T-helper 17 cell (primary cell): Measurements from ENCODE around the gene HOXD4. TPM values are rescaled to one million over a fixed set of nuclear protein-coding genes. Genes with fewer than 3 reads are reported as not detected.

Experiments used
- ATAC-seq: fragments of 150-1000 bp; cut with Tn5 transposase; 2 replicates; pipeline ENCODE4 v1.10.0; 2021; ENCODE audit warnings: mild to moderate bottlenecking, moderate library complexity
- DNase-seq, 3 donors: peaks; one replicate each; pipeline versions ENCODE4 v3.0.0 to v3.0.0-alpha.2; 2020 to 2021
- H3K9me3 ChIP-seq: one replicate; pipeline ENCODE4 v1.7.0; 2013; ENCODE audit warnings: low read length, mild to moderate bottlenecking; ENCODE audit not compliant: control insufficient read depth, poor library complexity, severe bottlenecking
- H3K27ac Mint-ChIP-seq: one replicate; pipeline ENCODE4 v1.8.0; 2022; ENCODE audit warnings: mild to moderate bottlenecking, moderate library complexity, mixed read lengths
- H3K27me3 Mint-ChIP-seq: one replicate; pipeline ENCODE4 v1.8.0; 2022; ENCODE audit warnings: mixed read lengths
- H3K36me3 Mint-ChIP-seq: one replicate; pipeline ENCODE4 v1.8.0; 2022; ENCODE audit warnings: low read depth, mixed read lengths
- H3K4me1 Mint-ChIP-seq: one replicate; pipeline ENCODE4 v1.8.0; 2022; ENCODE audit warnings: mild to moderate bottlenecking, mixed read lengths
- H3K4me3 Mint-ChIP-seq: one replicate; pipeline ENCODE4 v1.8.0; 2022; ENCODE audit warnings: mild to moderate bottlenecking, moderate library complexity, mixed read lengths
- total RNA-seq, 4 donors: library from RNA in 2 of 4; stranded (reverse) in 2 of 4; gene quantifications; one replicate each; pipeline ENCODE4 v1.2.3 and lab custom pipeline; 2022 to 2026

The HOXD4 gene
- not detected for total RNA-seq
- 0 reads per million in 2 donors for total RNA-seq (lab: John Stamatoyannopoulos, UW)

- Mint-ChIP-seq H3K4me3 (no peak within 1 kb of the TSS), H3K27ac (no peak within 1 kb of the TSS), H3K36me3 (no peaks in the 10 kb centered on the region), H3K27me3 (peaks cover 94% of the 10 kb centered on the region), H3K4me1 (peaks cover 5% of the 10 kb centered on the region)
- DNase-seq (no peak), ATAC-seq (no peak)
- no peaks in the 10 kb centered on the region for H3K9me3 ChIP-seq
Measured at GRCh38 chr2:176151442-176152287, at the start of gene HOXD4. Gene HOXD4, plus strand, starts transcription at chr2:176151550. Its CDS starts 84 bp downstream, at chr2:176151634.

GRCh38 chr2:176101842-176102241 is 49.5 kb upstream of the HOXD4 start:
- no peak for DNase-seq
- ATAC-seq, result no peak
- Mint-ChIP-seq H3K4me3 (no peak overlapping the region), H3K4me1 (peaks cover 20% of the 10 kb centered on the region), H3K27me3 (peaks cover 94% of the 10 kb centered on the region), H3K36me3 (peaks cover 7% of the 10 kb centered on the region), H3K27ac (no peak overlapping the region)
- peaks cover 8% of the 10 kb centered on the region for H3K9me3 ChIP-seq

GRCh38 chr2:176102309-176102866 is 49.0 kb upstream of the HOXD4 start:
- Mint-ChIP-seq H3K4me1 (peaks cover 16% of the 10 kb centered on the region), H3K27ac (peak overlapping the region; percentile 27), H3K27me3 (peaks cover 88% of the 10 kb centered on the region), H3K36me3 (peaks cover 7% of the 10 kb centered on the region), H3K4me3 (no peak overlapping the region)
- H3K9me3 ChIP-seq, result peaks cover 8% of the 10 kb centered on the region
- DNase-seq (no peak), ATAC-seq (no peak)

- Mint-ChIP-seq H3K4me3 (peak overlapping the region; percentile 34), H3K27ac (no peak overlapping the region), H3K36me3 (peaks cover 5% of the 10 kb centered on the region), H3K27me3 (peaks cover 80% of the 10 kb centered on the region), H3K4me1 (peaks cover 11% of the 10 kb centered on the region)
- no peak for DNase-seq
- peaks cover 8% of the 10 kb centered on the region for H3K9me3 ChIP-seq
- ATAC-seq, result no peak
Measured at GRCh38 chr2:176103194-176103593, 48.2 kb upstream of the HOXD4 start.

- Mint-ChIP-seq H3K36me3 (peaks cover 5% of the 10 kb centered on the region), H3K4me1 (peaks cover 11% of the 10 kb centered on the region), H3K27me3 (peaks cover 78% of the 10 kb centered on the region), H3K27ac (no peak overlapping the region), H3K4me3 (no peak overlapping the region)
- H3K9me3 ChIP-seq, result peaks cover 8% of the 10 kb centered on the region
- DNase-seq, result no peak
- no peak for ATAC-seq
Measured at GRCh38 chr2:176103742-176104315, 47.5 kb upstream of the HOXD4 start.

GRCh38 chr2:176104316-176105077 is 46.9 kb upstream of the HOXD4 start:
- no peak for ATAC-seq
- peaks cover 5% of the 10 kb centered on the region for H3K36me3 Mint-ChIP-seq
- peaks cover 8% of the 10 kb centered on the region for H3K9me3 ChIP-seq
- peak overlapping the region; percentile 28 for H3K4me3 Mint-ChIP-seq
- H3K27ac Mint-ChIP-seq, result no peak overlapping the region
- H3K4me1 Mint-ChIP-seq, result peaks cover 11% of the 10 kb centered on the region
- no peak for DNase-seq
- H3K27me3 Mint-ChIP-seq, result peaks cover 78% of the 10 kb centered on the region

GRCh38 chr2:176105078-176105729 is 46.1 kb upstream of the HOXD4 start:
- peaks cover 8% of the 10 kb centered on the region for H3K9me3 ChIP-seq
- Mint-ChIP-seq H3K4me1 (peaks cover 11% of the 10 kb centered on the region), H3K36me3 (peaks cover 5% of the 10 kb centered on the region), H3K27me3 (peaks cover 80% of the 10 kb centered on the region), H3K27ac (peak overlapping the region; percentile 1), H3K4me3 (no peak overlapping the region)
- ATAC-seq, result no peak
- DNase-seq, result no peak

GRCh38 chr2:176105730-176106580 is 45.4 kb upstream of the HOXD4 start:
- ATAC-seq (no peak), DNase-seq (no peak)
- H3K36me3 Mint-ChIP-seq, result peaks cover 5% of the 10 kb centered on the region
- H3K4me1 Mint-ChIP-seq, result peaks cover 11% of the 10 kb centered on the region
- H3K27ac Mint-ChIP-seq, result peak overlapping the region; percentile 1
- peak overlapping the region; percentile 68 for H3K4me3 Mint-ChIP-seq
- peaks cover 80% of the 10 kb centered on the region for H3K27me3 Mint-ChIP-seq
- H3K9me3 ChIP-seq, result peaks cover 8% of the 10 kb centered on the region

- Mint-ChIP-seq H3K36me3 (peaks cover 6% of the 10 kb centered on the region), H3K27me3 (peaks cover 80% of the 10 kb centered on the region), H3K27ac (peak within 1 kb of the TSS; percentile 1), H3K4me1 (peaks cover 11% of the 10 kb centered on the region), H3K4me3 (peak within 1 kb of the TSS; percentile 68)
- peaks cover 8% of the 10 kb centered on the region for H3K9me3 ChIP-seq
- DNase-seq, result no peak
- no peak for ATAC-seq
Measured at GRCh38 chr2:176106581-176107539, 44.5 kb upstream of the HOXD4 start, which contains the start of gene HOXD11. Gene HOXD11, plus strand, starts transcription at chr2:176107280. Its CDS starts 76 bp downstream, at chr2:176107356.

GRCh38 chr2:176107731-176108181 is 43.6 kb upstream of the HOXD4 start:
- ATAC-seq, result no peak
- H3K27me3 Mint-ChIP-seq, result peaks cover 80% of the 10 kb centered on the region
- H3K36me3 Mint-ChIP-seq, result peaks cover 6% of the 10 kb centered on the region
- peaks cover 8% of the 10 kb centered on the region for H3K9me3 ChIP-seq
- H3K4me1 Mint-ChIP-seq, result peaks cover 11% of the 10 kb centered on the region
- no peak overlapping the region for H3K27ac Mint-ChIP-seq
- DNase-seq, result no peak
- no peak overlapping the region for H3K4me3 Mint-ChIP-seq
